GM18499 (cell line): ENCODE results near the gene SARDH.

Experiments
- ATAC-seq: cut with Tn5 transposase; IDR thresholded peaks from one replicate; pipeline ENCODE4 v1.9.1; 2021; ENCODE audit warnings: moderate number of reproducible peaks; ENCODE audit not compliant: insufficient read depth, unreplicated experiment

SARDH gene

GRCh38 chr9:133737774-133738639, at the start of gene SARDH:
TSS of gene SARDH (minus strand) at chr9:133738352. CDS start at chr9:133734173, 4,179 bp downstream.
- no peak for ATAC-seq

GRCh38 chr9:133787754-133788025, 49.5 kb upstream of the SARDH start:
- no peak for ATAC-seq

GRCh38 chr9:133786907-133787753, 49.0 kb upstream of the SARDH start:
- no peak for ATAC-seq

GRCh38 chr9:133786371-133786753, 48.2 kb upstream of the SARDH start:
- ATAC-seq, result no peak

GRCh38 chr9:133785753-133786370, 47.7 kb upstream of the SARDH start:
- no peak for ATAC-seq

GRCh38 chr9:133784731-133785561, 46.8 kb upstream of the SARDH start:
- no peak for ATAC-seq

GRCh38 chr9:133783331-133783731, 45.2 kb upstream of the SARDH start:
- ATAC-seq, result no peak

- ATAC-seq, result no peak
These were observed 44.3 kb upstream of the SARDH start for GRCh38 chr9:133782157-133783130.

GRCh38 chr9:133781828-133782135, 43.6 kb upstream of the SARDH start:
- no peak for ATAC-seq

GRCh38 chr9:133780962-133781827, 43.0 kb upstream of the SARDH start:
- no peak for ATAC-seq

GRCh38 chr9:133780404-133780945, 42.3 kb upstream of the SARDH start:
- no peak for ATAC-seq

GRCh38 chr9:133779516-133780403, 41.6 kb upstream of the SARDH start:
- no peak for ATAC-seq

GRCh38 chr9:133779081-133779480, 40.9 kb upstream of the SARDH start:
- no peak for ATAC-seq

GRCh38 chr9:133778336-133779013, 40.3 kb upstream of the SARDH start:
- ATAC-seq, result no peak

- ATAC-seq, result no peak
These were observed 39.7 kb upstream of the SARDH start for GRCh38 chr9:133777871-133778270.

GRCh38 chr9:133777068-133777791, 39.1 kb upstream of the SARDH start:
- no peak for ATAC-seq
